Activated T-helper 1 cell treated with Interleukin-2 at 50 U/mL for 16 hours (primary cell): ENCODE data around the gene ABITRAM.
A peak's percentile ranks its signal among the peaks of the same experiment; 100 is the strongest.
"Not testable (repeated sequence)": the region's sequence is repeated elsewhere in the genome, so short reads cannot be mapped to it uniquely, and the experiment has no call there.

Experiments
- DNase-seq: peaks from one replicate; pipeline ENCODE4 v3.0.0-alpha.2; 2020; ENCODE audit warnings: low read depth

The ABITRAM gene, protein sequence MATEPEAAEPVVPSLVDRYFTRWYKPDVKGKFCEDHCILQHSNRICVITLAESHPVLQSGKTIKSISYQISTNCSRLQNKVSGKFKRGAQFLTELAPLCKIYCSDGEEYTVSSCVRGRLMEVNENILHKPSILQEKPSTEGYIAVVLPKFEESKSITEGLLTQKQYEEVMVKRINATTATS

DNA sequence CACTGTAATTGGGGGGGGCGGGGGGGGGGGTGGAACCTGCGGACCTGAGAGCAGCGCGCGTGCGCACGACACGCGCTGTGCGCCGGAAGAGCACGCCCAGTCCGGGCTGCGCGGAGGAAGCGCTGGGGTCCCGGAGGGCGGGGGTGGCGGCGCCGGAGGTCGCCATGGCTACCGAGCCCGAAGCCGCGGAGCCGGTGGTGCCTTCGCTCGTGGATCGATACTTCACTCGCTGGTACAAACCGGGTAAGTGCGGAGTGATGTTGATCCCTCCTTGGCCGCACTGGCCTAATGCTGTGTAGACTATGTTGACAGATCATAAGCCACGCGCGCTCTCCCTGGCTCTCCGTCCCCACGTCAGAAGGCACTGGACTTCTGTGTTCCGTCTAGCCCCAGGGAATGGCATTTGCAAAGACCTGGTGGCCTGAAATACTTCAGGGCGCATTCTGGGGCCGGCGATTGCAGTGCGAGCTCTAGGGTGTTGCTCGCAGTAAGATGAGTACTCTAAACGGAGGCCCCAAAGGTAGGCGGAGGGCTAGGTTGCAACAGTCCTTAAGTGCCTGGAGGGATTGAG is at the start of gene ABITRAM:
ABITRAM (plus strand) TSS at position 78 of the 571 bp plus-strand sequence; CDS start at position 165, 87 bp downstream.
- DNase-seq: peak; percentile 71

DNA sequence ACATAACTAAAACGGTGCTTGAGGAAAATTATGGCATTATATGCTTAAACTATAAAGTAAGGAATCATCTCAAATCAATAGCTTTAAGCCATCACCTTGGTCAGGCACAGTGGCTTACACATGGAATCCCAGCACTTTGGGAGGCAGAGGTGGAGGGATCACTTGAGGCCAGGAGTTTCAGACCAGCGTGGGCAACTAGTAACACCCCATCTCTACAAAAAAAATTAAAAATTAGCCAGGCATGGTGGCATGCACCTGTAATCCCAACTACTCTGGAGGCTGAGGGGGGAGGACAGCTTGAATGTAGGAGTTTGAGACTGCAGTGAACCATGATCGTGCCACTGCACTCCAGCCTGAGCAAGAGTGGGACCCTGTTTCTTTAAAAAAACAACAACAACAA is 49.5 kb upstream of the ABITRAM start:
- DNase-seq: no peak

DNA sequence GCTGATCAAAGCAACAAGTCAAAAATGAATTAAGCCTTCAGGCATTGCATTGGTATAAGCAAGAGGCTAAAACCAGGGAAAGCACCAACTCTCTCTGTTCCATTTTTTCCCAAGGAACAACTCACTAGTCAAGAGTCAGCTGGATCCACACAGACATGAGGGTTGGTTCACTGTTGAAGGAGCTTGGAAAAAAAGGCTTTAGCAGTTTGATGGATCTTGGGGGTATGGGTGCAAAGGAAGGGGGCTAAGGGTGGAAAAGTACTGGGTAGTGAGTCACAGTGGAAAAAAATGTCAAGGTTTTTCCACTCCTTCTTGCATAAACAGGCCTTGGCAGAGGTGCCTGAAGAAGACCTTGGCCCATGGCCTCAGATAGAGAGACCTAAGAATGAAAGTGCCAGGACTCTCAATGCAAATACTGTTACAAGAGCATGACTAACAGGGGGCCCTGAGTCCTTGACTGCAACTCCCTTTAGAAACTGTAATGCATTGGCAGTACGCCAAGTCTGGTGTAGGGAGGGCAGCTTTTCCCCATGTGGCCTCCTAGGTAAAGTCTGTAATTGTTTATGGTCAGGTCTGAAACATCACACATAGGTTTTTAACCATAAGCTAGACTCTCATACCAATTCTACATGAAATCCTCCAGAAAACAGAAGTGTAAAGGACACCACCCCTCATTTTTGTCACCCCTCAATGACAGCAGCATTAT is 48.4 kb upstream of the ABITRAM start:
- DNase-seq: no peak

DNA sequence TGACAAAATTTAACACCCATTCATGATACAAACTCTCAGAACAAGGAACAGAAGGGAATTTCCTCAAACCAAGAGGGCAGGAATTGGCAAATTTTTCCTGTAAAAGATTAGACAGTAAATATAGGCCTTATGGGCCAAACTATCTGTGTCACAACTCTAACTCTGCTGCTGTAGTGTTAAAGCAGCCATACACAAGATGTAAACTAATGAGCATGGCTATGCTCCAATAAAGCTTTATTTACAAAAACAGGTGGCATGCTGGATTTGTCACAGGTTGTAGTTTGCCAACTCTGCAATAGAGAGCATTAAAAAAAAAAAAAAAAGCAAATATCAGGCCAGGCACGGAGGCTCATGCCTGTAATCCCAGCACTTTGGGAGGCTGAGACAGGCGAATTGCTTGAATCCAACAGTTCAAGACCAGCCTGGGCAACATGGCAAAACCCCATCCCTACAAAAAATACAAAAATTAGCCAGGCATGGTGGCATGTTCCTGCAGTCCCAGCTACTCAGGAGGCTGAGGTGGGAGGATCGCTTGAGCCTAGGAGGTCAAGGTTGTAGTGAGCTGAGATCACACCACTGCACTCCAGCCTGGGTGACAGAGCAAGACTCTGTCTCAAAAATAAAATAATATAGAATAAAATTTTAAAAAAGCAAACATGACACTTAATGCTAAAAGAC is 47.5 kb upstream of the ABITRAM start:
- DNase-seq: not testable (repeated sequence)

DNA sequence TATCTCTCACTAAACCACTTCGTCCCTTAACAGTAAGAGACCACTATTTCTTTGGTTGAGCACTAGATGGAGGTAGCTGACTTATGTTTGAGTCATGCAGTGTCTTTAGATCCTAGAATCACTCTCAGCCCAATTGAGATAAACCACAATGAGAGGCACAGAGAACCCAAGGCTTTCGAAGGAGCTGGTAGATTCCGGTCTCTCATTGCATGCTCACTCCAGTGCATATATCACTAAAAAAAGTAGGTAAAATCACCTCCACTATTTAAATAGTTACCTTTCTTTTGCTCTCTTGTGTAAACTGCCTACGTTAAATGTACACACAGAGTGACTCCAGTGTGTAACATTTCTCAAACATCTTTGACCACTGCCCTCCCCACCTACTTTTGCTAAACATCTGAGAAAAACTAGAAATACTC is 44.5 kb upstream of the ABITRAM start:
- no peak for DNase-seq

DNA sequence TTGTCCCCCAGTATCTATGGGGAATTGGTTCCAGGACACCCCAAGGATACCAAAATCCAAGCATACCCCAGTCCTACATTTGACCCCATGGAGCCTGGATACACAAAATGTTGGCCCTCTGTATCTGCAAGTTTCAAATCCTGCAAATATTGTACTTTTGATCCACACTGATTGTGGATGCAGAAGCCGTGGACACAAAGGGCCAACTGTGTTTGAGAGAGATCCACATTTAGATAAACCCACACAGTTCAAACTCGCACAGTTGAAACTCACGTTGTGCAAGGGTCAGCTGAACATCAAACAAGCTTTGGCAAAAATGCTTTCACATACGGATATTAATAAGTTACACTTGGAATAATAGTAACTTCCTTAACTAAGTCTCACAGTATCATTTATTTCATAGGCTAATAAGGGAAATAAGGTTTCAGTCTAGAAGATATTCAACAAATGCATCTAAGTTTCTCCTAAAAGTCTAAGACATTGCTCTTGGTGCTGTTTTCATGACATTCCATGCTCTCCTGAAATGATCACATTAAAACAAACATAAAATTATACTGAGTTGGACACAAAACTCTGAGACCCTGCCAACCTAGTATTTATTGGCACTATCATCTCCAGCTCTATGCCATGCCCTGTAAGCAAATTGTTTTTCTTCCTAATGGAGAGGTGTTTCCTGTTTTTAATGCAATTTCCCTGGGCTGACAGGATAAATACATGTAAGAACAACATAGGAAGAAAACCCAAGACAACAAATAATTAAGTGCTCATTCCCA is 39.8 kb upstream of the ABITRAM start:
- DNase-seq: no peak

DNA sequence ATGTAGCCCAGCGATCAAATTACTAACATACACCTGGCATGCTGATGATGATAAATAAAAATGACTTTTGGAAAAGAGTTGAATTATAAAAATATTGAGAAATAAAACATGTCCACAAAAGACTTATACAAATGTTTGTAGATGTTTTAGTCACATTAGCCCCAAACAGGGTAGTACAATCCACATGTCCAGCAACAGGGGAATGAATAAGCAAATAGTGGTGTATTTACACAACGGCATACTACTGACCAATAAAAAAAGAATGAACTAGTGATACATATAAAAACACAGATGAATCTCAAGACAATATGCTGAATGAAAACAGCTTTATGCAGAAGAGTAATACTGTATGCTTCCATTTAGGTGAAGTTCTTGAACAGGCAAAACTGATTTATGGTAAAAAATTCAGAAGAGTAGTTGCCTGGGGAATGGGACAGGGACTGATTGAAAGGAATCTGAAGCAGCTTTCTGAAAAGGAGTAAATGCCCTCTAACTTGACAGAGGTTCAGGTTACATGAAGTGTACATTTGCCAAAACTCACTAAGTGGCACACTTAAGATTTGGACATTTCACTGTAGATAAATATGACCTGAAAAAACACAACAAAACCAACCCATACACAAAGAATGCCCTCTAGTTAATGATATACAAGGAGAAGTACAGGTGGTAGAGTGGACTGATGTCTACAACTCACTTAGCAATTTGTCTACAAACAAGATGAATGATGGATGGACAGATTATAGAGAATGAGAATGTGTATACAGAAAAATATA is 36.7 kb upstream of the ABITRAM start:
- DNase-seq: no peak

DNA sequence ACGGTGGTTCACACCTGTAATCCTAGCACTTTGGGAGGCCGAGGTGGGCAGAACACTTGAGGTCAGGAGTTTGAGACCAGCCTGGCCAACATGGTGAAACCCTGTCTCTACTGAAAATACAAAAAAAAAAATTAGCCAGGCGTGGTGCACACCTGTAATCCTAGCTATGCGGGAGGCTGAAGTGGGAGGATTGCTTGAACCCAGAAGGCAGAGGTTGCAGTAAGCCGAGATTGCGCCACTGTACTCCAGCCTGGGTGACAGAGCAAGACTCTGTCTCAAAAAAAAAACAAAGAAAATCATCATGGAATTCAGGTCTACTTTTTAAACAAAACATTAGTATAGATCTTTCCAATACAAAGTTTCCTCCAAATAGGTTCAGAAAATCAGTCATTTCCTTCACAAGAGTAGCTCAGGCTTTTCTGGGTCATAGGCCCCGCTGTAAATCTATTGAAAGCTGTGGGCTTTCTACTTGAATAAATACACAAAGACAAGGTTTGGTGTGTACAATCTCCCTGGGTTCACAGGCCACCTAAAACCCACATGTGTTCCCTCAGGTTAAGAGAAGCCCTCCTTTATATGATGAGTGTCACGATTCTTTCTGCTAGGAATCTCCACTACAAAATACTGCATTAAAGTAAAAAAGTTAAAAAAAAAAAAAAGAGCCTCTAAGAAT is 35.0 kb upstream of the ABITRAM start:
- DNase-seq: not testable (repeated sequence)

DNA sequence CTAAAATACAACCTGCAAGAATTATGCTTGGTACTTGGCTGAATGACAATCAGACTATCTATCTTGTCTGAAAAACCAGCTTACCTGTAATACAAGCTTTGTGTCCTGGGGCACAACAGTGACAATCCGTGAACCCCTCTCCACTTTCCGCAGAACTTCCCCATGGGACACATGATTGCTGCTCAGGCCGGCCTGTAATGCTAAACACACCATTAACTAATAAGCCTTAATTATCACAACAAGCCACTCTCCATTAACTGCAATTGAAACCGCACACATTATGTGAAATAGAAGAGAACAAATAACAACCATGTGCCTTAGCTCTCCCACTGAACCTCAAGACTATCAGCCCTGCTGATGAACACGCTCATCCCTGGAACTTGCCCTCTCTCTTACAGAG is 34.0 kb upstream of the ABITRAM start:
- no peak for DNase-seq

DNA sequence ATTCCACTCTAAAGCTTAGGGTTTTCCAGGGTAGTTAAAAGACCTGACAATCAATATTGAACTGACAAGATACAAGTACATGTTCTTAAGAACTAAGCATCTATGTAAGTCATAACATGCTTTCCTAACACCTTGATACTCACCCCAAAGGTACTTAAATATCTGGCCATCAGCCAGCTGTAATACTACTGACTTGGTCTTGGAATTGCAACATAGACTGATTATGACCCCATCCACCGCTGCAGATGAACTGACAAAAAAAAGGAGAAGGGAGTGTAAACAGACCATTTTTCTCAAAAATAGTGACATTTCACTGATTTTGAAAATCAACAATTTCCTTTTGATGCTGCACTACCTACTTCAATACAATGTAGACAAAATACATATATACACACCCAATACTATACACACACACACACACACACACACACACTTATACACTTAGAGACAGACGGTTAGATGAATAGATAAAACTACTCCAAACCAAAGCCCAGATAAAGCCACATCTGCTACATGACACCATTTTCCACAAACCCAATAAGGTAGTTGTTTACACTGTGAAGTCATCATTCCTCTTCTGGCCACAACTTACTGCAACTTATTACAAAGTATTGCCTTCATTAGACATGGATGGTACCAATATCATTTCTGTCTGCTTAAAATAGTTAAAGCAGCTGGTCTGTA is 30.6 kb upstream of the ABITRAM start:
- DNase-seq: no peak

DNA sequence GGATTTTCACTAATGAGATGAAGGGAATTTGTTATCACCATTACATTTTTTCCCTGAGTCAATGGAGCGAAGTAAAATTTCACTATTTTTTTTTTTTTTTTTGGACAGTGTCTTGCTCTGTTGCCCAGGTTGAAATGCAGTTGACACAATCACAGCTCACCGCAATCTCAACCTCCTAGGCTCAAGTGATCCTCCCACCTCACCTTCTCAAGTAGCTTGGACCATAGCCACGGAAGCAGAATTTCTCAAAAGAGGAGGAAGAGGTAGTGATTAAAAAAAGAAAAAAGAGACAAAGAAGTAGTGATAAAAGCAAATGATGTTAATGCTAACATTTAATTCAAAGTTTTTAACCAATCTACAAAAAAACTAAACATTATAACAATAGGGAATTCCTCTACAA is 30.0 kb upstream of the ABITRAM start:
- no peak for DNase-seq

DNA sequence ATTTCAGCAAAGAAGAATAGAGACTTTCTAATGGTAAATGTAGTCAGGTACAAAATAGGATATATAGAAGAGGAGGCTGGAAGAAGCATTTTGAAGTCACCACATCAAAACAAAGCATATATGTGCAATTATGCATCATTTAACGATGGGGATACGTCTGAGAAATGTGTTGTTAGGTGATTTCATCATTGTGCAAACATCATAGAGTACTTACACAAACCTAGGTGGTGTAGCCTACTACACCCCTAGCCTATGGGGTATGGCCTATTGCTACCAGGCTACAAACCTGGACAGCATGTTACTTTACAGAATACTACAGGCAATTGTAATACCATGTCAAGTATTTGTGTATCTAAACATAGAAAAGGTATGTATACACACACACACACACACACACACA is 28.7 kb upstream of the ABITRAM start:
- DNase-seq: no peak

DNA sequence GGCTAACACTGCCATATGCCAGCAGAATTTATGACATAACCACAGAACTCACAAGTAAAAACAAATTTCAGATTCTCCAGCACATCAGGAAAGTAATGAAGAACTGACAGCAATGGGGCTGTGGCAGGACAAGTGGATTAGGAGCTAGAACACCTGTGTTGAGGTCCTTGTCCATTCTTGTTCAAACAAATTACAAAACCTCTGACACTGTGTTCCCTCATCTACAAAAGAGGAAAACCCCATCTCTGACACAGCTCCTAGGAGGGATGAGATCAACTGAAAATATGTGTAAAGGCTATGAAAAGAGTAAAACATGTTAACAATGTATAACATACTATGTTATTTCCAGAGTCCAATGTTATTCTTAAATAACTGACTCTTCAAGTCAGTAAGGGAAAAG is 23.8 kb upstream of the ABITRAM start:
- DNase-seq: no peak

DNA sequence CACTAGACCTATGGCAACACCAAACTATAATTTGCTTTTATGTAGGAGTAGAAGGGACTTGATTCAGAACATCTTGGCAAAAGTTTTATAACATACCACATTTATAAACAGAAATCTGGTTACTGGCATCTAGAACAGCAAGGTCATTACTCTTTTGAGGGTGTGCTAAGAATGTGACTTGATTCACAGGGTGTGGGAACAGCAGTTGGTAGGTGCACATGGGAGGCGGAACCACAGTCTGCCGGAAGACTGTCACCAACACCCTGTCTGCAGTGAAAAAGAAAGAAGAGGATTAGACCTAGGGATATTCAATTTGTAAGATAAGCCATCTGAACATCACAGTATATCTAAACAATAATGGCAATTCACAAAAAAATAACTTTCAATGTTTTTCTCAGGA is 23.3 kb upstream of the ABITRAM start:
- no peak for DNase-seq

DNA sequence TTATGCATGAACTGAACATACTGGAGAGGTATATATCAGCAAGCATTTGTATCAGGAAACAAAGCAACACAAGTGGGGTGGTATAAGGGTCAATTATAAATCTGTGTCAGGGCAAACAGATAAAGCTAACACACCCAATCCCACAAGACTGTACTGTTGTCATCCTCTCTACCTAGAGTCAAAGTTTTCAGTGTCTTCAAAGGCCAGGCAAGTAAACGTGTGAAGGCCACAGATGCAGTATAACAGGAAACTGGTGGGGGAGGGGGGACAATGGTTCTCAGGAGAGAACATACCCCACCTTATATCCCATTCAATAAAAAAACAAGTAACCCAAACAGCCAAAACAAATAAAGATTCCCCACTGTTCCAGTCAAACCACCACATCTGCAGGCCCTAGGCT is 22.4 kb upstream of the ABITRAM start:
- no peak for DNase-seq

DNA sequence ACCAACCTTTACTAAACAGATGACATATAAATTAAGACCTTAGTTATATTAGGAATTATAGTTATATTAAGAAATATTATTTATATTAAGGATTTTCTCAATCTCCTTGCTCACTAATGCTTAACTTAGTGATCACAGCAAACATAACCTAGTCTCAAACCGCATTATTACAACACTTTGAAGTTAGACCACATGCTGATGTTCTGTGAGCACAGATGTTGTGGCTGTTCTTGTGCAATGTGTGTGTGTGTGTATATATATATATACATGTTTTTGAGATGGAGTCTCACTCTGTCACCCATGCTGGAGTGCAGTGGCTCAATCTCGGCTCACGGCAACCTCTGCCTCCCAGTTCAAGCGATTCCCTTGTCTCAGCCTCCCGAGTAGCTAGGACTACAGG is 20.8 kb upstream of the ABITRAM start:
- no peak for DNase-seq

DNA sequence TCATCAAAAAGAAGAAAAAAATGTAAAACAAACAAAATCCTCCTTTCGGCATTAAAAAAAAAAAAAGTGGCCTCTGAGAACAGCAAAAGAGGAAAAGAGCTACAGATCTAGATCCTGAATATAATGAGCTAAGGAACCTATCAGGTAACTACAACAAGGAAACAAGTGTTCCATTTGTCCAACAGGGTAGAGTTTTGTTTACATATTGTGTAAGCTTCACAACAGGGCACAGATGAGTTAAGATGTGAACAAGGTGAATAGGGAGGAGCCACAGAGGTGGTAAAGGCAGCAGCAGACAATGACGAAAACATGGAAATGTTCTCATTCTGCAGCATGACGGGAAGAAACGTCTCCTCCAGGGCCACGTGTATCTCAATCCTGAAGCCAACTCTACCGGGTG is 14.7 kb upstream of the ABITRAM start:
- DNase-seq: no peak

DNA sequence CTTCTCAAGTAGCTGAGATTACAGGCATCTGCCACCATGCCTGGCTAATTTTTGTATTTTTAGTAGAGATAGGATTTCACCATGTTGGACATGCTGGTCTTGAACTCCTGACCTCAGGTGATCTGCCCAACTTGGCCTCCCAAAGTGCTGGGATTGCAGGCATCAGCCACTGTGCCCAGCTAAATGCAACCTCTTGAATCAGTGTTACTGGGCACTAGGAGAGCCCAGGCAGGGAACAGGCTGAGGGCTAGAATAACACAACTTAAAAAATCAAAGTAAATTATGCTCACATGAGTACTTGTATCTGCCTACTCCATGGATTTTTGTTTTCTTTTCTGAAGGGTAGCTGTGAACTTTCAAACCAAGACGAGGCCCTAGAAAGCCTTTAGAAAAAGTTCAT is 13.8 kb upstream of the ABITRAM start:
- not testable (repeated sequence) for DNase-seq

DNA sequence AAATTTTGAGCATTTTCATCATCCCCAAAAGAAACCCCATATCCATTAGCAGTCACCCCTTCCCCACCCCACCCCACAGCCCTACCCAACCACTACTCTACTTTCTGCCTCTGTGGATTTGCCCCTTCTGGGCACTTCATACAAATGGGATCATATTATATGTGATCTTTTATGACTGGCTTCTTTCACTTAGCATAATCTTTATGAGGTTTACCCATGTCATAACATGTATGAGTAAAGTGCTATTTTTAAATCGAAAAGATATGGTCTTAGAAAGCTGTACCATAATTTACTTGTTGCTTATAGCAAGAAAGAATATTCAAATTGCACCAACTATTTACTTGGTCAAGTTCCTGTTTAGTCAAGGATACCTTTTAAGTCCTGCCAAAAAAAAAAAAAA is 13.0 kb upstream of the ABITRAM start:
- DNase-seq: no peak

DNA sequence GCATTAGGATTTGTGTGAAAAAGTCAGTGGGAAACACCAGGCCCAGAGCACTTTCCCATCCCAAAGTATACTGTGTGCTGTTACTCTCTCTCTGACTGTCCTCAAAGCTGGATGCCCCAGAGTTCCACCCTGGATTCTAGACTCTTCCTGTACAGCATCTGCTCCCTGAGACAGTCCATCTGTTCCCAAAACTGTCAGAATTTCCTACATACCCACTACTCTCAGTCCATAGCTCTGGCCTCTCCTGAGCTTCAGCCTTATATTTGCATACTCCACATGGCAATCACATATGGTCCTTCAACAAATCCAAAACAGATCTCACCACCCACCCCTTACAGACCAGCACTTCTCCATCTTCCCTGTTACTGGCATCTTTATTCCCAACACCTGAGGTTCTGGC is 9.7 kb upstream of the ABITRAM start:
- no peak for DNase-seq
